ENCODE results near the gene STUB1. TPM values are rescaled to one million over a fixed set of nuclear protein-coding genes. Genes with fewer than 3 reads are reported as not detected.
A peak's percentile ranks its signal among the peaks of the same experiment; 100 is the strongest.

STUB1 gene
- total RNA-seq, 1 donor from 2014 or later, result 78.6 TPM

DNA sequence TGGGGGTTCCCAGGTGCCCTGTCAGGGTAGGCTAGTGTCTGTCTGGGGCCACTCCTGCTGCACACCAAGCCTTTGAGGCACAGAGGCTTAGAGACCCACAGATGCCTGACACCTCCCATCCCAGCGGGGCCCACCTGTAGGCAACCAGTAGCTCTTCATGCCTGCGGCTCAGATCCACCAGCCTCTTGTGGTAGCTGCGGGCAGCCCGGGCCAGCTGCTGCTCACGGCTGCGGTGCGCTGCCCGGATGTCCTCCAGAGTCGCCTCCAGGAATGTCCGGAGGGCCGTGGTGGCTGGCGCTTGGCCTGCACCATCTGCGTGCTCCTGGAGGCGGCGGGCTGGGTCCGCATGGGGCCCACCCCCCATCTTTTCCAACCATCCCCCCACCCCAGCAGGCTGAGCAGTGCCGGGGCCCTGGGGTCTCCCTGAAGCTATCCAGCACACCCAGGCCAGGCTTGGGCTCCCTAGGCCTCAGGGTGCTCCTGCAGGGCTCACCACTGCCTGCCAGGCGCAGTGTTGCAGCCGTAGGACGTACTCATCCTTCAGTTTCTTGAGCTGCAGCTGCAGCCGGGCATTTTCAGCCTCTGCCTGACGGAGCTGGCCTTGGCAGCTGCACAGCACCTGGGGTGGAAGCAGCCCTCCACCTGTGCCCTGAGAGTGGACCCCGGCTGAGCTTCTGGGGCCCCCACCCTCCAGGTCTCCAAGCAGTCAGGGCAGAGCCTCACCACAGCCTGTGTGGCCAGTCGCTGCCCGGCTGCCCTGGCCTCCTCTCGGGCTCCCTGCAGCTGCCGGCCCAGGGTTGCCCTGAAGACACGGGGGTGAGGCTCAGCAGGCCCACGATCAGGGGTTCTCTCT lies 44.2 kb downstream of the STUB1 start:
- no peak for DNase-seq (ENCODE audit: low read depth in 2 of 2)

DNA sequence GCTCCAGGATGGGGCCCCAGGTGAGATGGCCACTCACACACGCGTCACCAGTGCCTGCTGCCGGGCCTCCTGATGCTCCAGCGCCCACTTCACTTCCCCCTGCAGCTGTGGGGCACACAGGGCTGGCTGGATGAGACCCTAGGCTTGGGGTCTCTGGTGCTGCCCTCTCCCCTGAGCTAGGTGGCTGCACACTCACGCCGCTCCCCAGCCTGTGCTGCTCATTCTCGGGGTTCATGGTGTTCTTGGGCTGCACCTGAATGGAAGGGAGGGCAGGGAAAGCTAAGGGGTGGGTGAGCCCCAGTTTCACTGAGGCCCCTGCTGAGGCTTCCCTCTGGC lies 44.8 kb downstream of the STUB1 start:
- no peak for DNase-seq (ENCODE audit: low read depth in 2 of 2)

DNA sequence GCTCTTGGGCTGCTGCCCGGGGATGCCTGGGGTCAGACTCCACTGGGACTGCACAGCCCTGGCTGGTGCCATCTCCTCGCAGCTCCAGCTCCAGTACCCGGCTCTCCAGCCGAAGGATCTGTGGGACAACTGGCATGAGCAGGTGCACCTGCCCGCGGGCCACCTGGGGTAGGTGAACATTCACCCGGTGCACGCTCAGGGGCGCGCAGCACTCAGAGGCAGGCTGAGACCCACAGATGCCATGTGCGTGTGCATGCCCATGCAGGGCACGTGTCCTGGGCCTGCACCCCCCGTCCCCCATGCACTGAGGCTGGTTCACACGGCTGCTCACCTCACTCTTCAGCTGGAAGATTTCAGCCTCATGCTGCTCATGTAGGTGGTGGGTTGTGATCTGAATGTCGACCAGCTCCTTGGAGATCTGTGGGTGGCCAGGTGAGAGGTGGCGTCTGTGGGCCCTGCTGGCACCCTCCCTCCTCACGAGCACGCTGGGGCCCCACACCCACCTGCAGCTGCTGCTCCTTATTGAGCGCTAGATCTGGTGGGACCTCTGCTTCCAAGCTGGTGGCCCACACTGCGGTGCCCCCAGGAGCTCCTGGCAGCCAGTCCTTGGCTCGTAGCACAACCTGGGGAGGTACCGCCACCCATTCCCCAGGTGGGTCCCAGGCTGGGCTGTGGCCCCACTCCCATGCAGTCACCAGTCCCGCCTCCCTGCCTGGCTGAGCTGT lies 45.4 kb downstream of the STUB1 start:
- no peak for DNase-seq (ENCODE audit: low read depth in 2 of 2)

DNA sequence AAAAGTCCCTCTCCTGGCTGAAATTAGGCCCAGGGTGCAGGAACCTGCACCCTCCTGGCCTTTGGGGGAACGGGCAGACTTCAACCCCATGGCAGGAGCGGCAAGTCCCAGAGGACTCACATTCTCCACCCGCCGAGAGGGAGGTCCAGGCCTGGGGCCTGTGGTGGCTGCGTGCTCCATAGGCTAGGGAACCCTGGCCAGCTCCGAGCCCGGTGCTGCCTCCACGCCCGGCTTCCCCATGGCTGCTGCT lies 45.9 kb downstream of the STUB1 start:
- no peak for DNase-seq (ENCODE audit: low read depth in 2 of 2)

DNA sequence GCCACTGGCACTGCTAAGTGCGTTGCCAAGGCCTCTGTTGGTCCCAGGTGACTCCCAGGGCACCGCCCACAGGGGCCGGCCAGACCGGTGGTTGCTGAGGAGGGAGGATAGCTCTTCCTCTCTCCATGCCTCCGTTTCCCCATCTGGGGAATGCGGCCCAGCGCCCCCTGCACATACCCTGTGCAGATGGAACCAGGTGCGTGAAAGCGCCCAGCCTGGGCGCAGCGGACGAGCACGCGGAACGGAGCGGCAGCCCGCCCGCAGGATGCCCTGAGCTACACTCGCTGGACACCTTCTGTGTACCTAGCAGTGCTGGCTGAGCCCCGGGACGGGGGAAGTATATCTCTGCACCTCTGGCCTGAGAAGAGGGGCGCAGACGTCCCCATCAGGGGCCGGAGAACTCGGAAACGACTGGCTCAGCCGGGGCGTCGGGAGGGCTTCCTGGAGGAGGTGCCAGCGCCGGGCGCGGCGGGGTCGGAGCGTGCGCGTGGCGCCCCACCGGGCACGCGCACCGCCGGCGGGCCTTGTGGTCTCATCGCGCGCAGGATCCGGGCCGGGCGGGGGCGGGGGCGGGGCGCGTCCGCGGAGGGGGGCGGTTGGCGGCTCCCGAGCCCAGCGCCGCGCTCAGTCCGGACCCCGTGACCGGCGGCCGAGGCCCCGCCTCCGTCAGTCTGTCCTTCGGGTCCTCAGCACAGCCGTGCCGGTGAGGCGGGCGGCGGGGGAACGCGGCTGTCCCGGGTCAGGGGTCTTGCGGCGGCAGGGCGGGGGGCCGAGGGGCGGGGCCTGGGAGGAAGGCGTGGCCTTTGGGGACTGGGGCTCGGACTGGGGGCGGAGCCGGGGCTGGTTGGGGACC lies 46.5 kb downstream of the STUB1 start, which contains the start of the genes CCDC78 and HAGHL:
TSS of gene CCDC78 (minus strand) at position 6 of the 853 bp plus-strand sequence. CDS start 76 bp downstream, outside the sequence.
TSS of gene HAGHL (plus strand) at position 669 of the 853 bp plus-strand sequence. CDS start 404 bp downstream, outside the sequence.
- DNase-seq (ENCODE audit: low read depth in 2 of 2), result peak in 1 of 2 donors; percentile 51

DNA sequence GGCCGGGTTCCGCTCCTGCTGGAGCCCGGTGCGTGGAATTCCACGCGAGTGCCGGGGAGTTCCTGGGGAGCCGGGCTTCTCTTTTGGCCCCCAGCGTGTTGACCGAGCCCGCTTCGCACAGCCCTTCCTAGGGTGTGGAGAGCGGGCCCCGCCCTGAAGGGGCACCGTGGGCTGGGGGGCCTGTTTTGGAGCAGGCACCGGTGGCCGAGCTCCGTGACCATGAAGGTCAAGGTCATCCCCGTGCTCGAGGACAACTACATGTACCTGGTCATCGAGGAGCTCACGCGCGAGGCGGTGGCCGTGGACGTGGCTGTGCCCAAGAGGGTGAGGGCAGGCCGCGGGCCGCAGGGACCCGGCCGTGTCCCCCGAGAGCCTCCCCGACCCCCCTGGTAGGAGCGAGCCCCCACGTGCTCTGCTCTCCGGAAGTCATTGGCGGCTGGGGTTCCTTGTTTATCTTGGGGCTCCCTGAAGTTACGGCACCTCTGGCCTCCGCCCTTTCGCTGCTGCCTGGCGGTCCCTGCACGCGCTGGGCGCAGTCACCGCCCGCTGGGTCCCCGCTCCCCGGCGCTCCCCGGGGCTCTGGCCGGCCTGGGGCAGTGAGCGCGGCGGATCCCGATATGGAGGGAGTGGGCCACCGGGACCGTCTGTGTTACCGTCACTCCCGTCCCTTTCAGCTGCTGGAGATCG lies 47.2 kb downstream of the STUB1 start:
- DNase-seq (ENCODE audit: low read depth in 2 of 2), result no peak

DNA sequence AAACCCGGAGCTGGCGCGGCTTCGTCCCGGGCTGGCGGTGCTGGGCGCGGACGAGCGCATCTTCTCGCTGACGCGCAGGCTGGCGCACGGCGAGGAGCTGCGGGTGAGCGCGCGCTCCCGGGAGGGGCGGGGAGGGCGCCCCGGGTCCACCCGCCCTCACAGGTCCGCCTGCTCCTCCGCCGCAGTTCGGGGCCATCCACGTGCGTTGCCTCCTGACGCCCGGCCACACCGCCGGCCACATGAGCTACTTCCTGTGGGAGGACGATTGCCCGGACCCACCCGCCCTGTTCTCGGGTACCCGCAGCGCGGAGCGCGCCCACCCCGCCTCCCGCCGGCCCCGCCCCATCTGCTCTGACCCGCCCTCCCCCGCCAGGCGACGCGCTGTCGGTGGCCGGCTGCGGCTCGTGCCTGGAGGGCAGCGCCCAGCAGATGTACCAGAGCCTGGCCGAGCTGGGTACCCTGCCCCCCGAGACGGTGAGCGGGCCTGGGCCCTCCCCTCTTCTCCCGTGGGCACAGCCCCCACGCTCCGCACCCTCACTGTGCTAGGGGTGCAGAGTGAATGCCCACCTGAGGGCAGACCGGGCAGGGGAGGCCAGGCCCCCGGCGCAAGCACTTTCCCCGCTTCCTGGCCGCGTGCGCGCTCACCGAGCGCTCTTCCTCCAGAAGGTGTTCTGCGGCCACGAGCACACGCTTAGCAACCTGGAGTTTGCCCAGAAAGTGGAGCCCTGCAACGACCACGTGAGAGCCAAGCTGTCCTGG lies 48.1 kb downstream of the STUB1 start:
- peak; percentile 36 to 71 for DNase-seq (ENCODE audit: low read depth in 2 of 2)

DNA sequence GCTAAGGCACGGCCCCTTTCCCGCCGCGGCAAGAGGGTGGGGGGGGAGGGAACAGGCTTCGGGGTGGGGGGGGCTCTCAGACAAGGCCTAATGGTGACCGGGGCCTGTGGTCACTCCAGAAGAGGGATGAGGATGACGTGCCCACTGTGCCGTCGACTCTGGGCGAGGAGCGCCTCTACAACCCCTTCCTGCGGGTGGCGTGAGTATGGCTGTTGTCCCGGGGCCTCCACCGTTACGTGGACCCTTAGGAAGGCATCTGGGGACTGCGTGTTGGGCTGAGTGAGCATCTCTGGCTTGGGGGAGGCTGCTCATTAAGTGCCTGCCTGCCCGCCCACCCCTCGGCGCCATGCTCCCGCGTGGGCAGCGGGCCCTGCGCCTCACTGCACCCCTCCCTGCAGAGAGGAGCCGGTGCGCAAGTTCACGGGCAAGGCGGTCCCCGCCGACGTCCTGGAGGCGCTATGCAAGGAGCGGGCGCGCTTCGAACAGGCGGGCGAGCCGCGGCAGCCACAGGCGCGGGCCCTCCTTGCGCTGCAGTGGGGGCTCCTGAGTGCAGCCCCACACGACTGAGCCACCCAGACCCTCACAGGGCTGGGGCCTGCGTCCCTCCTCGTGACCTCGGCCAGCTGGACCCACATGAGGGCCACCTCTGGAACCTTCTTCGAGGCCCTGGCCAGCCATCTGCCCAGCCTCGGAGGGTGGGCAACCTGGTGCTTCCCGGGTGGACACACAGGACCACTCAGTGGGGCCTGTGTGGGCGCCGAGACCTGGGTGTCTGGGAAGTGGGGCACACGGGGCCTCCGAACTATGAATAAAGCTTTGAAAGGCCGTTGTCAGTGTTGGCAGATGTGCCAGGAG lies 48.9 kb downstream of the STUB1 start:
- no peak for DNase-seq (ENCODE audit: low read depth in 2 of 2)

DNA sequence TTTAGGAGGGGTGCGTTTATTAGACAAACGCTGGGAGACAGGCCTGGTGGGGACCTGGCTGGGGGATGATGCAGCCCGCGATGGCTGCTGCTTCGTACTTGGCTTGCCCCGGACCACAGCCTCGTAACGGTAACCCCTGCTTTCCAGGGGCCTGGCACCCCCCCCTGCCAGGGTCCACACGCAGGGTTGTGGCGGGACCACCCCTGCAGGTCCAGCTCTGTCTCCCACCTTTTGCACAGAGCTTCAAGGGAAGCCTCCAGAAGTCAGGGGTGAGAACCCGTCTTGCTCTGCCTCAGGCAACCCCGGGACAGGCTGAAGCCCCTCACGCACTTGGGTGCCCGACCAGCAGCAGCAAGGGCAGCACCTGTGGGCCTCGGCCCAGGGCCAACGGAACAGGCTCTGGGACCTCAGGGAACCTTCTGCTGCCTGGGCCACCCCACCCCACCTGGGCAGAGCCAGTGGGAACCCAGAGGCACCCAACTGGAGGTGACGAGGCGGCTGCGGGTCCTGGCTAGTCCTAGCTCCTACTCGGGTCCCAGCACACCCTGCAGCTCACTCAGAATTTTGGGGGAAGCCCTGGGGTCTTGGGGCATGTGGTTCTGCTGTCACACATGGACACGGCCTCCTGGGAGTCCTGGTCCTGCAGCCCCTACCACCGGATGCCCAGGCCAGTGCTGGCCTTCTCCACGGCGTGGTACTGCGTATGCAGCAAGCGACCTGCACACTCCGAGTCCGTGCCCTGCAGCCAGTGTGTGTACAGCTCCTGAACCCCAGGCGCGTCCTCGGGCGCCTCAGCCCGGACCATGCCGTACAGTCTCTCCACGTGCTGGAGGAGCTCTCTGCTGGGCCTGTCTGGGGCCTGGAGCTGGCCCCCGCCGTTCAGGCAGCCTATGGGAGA lies 49.8 kb downstream of the STUB1 start:
- DNase-seq (ENCODE audit: low read depth in 2 of 2), result no peak

DNA sequence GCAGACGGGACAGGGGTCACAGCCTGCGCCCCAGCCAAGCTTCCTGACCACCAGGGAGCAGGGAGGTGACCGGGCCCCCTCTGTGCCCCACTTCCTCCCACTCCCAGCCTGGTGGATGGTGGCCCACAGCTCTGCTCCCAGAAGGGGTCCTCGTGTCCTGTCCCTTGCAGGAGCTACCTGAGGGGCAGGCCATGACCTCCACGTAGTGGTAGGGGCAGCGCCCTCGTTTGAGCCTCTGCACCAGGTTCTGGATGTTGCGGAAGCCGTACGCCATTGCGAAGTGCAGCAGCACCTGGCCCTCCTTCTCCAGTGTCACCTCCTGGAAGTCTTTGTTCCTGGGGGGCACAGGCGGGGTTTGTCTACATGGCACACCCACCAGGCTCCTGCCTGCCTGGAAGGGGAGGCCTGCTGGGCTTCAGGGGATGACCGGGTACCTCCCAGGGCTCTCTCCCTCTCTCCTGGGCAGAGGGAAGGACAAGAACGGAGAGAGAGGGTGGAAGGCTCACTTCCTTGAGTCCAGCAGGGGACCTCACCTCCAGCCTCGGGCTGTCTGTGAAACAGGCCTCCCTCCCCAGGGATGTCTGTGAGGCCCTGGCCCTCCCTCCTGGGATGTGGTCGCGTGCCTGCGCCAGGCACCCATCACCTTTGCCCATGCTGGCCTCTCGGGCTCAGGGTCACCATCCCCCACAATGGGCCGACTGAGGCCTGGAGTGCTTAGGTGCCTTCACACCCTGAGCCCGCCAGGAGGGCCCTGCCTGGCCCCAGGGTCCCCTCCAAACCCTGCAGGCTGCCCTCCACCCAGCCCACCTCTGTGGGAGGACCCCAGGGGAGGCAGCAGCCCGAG lies 50.7 kb downstream of the STUB1 start:
- DNase-seq (ENCODE audit: low read depth in 2 of 2), result no peak

DNA sequence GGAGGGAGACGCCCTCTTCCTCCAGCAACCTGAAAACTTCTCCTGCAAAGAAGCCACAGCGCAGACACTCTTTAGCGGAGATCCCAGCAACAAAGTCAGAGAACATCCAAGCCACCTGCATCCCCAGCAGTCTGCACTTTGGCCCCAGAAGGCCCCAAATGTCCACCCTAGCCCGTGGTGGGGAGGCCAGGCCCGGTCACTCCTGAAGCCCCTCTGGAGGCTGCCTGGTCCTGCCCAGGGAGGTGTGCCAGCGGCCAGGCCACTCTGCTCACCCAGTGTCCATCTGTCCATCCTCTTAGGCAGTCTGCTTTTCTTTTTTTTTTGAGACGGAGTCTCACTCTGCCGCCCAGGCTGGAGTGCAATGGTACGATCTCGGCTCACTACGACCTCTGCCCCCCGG lies 52.1 kb downstream of the STUB1 start:
- DNase-seq (ENCODE audit: low read depth in 2 of 2), result no peak

Other genes with a start within 250 kb of the STUB1 start
- 18.9 and 31.5 TPM in 2 replicates for gene CAPN15, start 152.7 kb upstream of the STUB1 start, total RNA-seq
- gene PRR35, start 120.0 kb upstream of the STUB1 start, total RNA-seq, result not detected in 2 replicates
- gene NHLRC4, start 113.4 kb upstream of the STUB1 start, total RNA-seq, result 1.3 and 3.0 TPM in 2 replicates
- gene PIGQ, start 110.4 kb upstream of the STUB1 start, total RNA-seq, result 12.3 and 28.8 TPM in 2 replicates
- 9.2 and 12.9 TPM in 2 replicates for gene RAB40C, start 90.3 kb upstream of the STUB1 start, total RNA-seq
- under 0.01 and 0.13 TPM in 2 replicates for gene WFIKKN1, start 49.4 kb upstream of the STUB1 start, total RNA-seq
- 59.4 and 76.7 TPM in 2 replicates for gene METTL26, start 44.1 kb upstream of the STUB1 start, total RNA-seq
- gene MCRIP2, start 38.6 kb upstream of the STUB1 start, total RNA-seq, result 9.8 and 10.1 TPM in 2 replicates
- 6.8 and 11.4 TPM in 2 replicates for gene WDR90, start 31.0 kb upstream of the STUB1 start, total RNA-seq
- gene RHOT2, start 12.3 kb upstream of the STUB1 start, total RNA-seq, result 23.5 and 33.8 TPM in 2 replicates
- 0.13 and 0.25 TPM in 2 replicates for gene RHBDL1, start 4.7 kb upstream of the STUB1 start, total RNA-seq
- gene JMJD8, start 3.9 kb downstream of the STUB1 start, total RNA-seq, result 16.6 and 35.4 TPM in 2 replicates
- 1.9 and 3.9 TPM in 2 replicates for gene WDR24, start 10.0 kb downstream of the STUB1 start, total RNA-seq
- gene FBXL16, start 25.4 kb downstream of the STUB1 start, total RNA-seq, result under 0.01 TPM in 2 replicates
- 41.2 and 45.5 TPM in 2 replicates for gene METRN, start 34.7 kb downstream of the STUB1 start, total RNA-seq
- gene ANTKMT, start 40.7 kb downstream of the STUB1 start, total RNA-seq, result 16.7 and 20.2 TPM in 2 replicates
- gene CCDC78, start 46.0 kb downstream of the STUB1 start, total RNA-seq, result 0.26 and 0.76 TPM in 2 replicates
- 5.4 and 7.7 TPM in 2 replicates for gene HAGHL, start 46.7 kb downstream of the STUB1 start, total RNA-seq
- 23.2 and 34.6 TPM in 2 replicates for gene CIAO3, start 60.6 kb downstream of the STUB1 start, total RNA-seq
- 0.25 and 0.39 TPM in 2 replicates for gene MSLN, start 80.3 kb downstream of the STUB1 start, total RNA-seq
- 22.2 and 29.8 TPM in 2 replicates for gene RPUSD1, start 108.0 kb downstream of the STUB1 start, total RNA-seq
- 8.0 and 9.9 TPM in 2 replicates for gene CHTF18, start 108.2 kb downstream of the STUB1 start, total RNA-seq
- not detected in 2 replicates for gene GNG13, start 120.3 kb downstream of the STUB1 start, total RNA-seq